Measurements from ENCODE around the gene CEP290.

- no peak for TF ChIP-seq CTCF (conservative IDR thresholded peaks at IDR 0.05; ENCODE audit: low read depth, low read length)
- TF ChIP-seq EZH2 (IDR thresholded peaks at IDR 0.05; ENCODE audit: borderline replicate concordance, low read depth, low read length, poor library complexity, severe bottlenecking), result no peak
These were observed 83.2 kb downstream of the CEP290 start for GRCh38 chr12:88058719-88059077.

All from A673 (cell line).